GM12878 (cell line): ENCODE data around the gene RSPO4.

ENCODE experiments used
- CHD2 ChIP-seq: IDR thresholded peaks from 2 replicates; pipeline ENCODE4 v1.6.1; 2011; ENCODE audit warnings: low read depth, low read length, improper control_type of control experiment, borderline replicate concordance
- EP300 ChIP-seq, 2 experiments: fragments of 150-350 bp in 1 of 2; IDR thresholded peaks; 2 replicates each; pipeline ENCODE4 v1.6.1; 2011 to 2012; ENCODE audit warnings: low read depth in 2 of 2, low read length in 2 of 2, borderline replicate concordance in 1 of 2, improper control_type of control experiment in 1 of 2, inconsistent platforms in 1 of 2; ENCODE audit not compliant: control insufficient read depth in 1 of 2
- RAD21 ChIP-seq: IDR thresholded peaks from 2 replicates; pipeline ENCODE4 v1.6.1; 2011; ENCODE audit warnings: mild to moderate bottlenecking, low read depth, low read length, moderate library complexity; ENCODE audit not compliant: insufficient read depth
- SMAD5 ChIP-seq: IDR thresholded peaks from 2 replicates; pipeline ENCODE4 v1.6.1; 2016; ENCODE audit warnings: antibody characterized with exemption, low read depth
- SP1 ChIP-seq: IDR thresholded peaks from one replicate; pipeline ENCODE4 v1.6.1; 2011; ENCODE audit warnings: low read depth, low read length
- SRF ChIP-seq, 2 experiments: IDR thresholded peaks; 2 replicates each; pipeline ENCODE4 v1.6.1; 2011; ENCODE audit warnings: low read depth in 2 of 2, low read length in 2 of 2, mild to moderate bottlenecking in 1 of 2, moderate library complexity in 1 of 2
- SUPT20H ChIP-seq: IDR thresholded peaks from 2 replicates; pipeline ENCODE4 v1.6.1; 2011; ENCODE audit warnings: low read depth, mild to moderate bottlenecking, low read length, moderate library complexity, borderline replicate concordance; ENCODE audit not compliant: control insufficient read depth
- TF ChIP-seq, protein P1 (sequence below), 3 experiments: IDR thresholded peaks in 2 of 3; conservative IDR thresholded peaks in 1 of 3; 2 replicates each; pipeline ENCODE4 v1.5.1; 2011; ENCODE audit warnings: low read depth in 3 of 3, low read length in 3 of 3, mild to moderate bottlenecking in 3 of 3, control low read depth in 2 of 3, moderate library complexity in 2 of 3, inconsistent platforms in 1 of 3, mixed read lengths in 1 of 3; ENCODE audit not compliant: control insufficient read depth in 2 of 3, insufficient read depth in 1 of 3; ENCODE audit errors: extremely low read depth in 1 of 3

DNA sequence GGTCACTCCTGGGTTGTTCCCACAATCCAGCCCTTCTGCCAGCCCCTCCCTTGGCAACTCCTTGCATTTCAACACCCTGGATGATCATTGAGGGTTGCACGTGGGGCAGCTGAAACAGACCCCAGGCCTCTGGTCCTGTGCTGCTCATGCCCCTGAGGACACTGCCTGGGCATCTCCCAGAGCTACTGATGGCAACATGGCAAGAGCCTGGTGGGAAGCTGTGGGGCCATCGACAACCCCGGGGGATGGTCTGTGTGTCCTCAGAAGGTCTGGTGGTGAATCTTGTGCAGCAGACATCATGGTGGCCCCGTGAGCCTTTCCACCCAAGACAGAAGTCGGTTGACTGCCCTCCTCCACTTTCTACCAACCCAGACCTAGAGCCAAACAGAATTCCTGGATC is 81.0 kb downstream of the RSPO4 start:
- TF ChIP-seq SMAD5: no peak
- TF ChIP-seq SP1: no peak
- TF ChIP-seq, protein P1, sequence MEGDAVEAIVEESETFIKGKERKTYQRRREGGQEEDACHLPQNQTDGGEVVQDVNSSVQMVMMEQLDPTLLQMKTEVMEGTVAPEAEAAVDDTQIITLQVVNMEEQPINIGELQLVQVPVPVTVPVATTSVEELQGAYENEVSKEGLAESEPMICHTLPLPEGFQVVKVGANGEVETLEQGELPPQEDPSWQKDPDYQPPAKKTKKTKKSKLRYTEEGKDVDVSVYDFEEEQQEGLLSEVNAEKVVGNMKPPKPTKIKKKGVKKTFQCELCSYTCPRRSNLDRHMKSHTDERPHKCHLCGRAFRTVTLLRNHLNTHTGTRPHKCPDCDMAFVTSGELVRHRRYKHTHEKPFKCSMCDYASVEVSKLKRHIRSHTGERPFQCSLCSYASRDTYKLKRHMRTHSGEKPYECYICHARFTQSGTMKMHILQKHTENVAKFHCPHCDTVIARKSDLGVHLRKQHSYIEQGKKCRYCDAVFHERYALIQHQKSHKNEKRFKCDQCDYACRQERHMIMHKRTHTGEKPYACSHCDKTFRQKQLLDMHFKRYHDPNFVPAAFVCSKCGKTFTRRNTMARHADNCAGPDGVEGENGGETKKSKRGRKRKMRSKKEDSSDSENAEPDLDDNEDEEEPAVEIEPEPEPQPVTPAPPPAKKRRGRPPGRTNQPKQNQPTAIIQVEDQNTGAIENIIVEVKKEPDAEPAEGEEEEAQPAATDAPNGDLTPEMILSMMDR (IDR thresholded peaks at IDR 0.05 in 2 of 3, conservative IDR thresholded peaks at IDR 0.05 in 1 of 3; ENCODE audit: control insufficient read depth in 2 of 3, extremely low read depth in 1 of 3, insufficient read depth in 1 of 3, low read depth in 3 of 3, low read length in 3 of 3): no peak
- TF ChIP-seq RAD21: no peak
- no peak for TF ChIP-seq EP300 (IDR thresholded peaks at IDR 0.05; ENCODE audit: borderline replicate concordance in 1 of 2, control insufficient read depth in 1 of 2, low read depth in 2 of 2, low read length in 2 of 2)
- TF ChIP-seq CHD2: no peak
- TF ChIP-seq SUPT20H: no peak
- no peak for TF ChIP-seq SRF (IDR thresholded peaks at IDR 0.05; ENCODE audit: low read depth in 2 of 2, low read length in 2 of 2)
